HCT116 (cell line): ENCODE measurements around the gene ARRDC4. TPM values are rescaled to one million over a fixed set of nuclear protein-coding genes. Genes with fewer than 3 reads are reported as not detected.

Source experiments
- ATAC-seq: fragments of 200-7000 bp; cut with Tn5 transposase; 2 replicates; pipeline ENCODE4 v1.9.1; 2020; ENCODE audit warnings: mild to moderate bottlenecking, moderate library complexity
- BruUV-seq: library from RNA; stranded (reverse); fragments of 400-500 nt; replicated peaks from 2 replicates; lab custom pipeline; 2021; lab: Mats Ljungman, UMichigan
- CTCF ChIA-PET: fragments of 300-600 bp; sonication (Branson Sonifier 250); formaldehyde crosslinking; loops from one replicate; lab custom pipeline; 2021; ENCODE audit warnings: antibody characterized with exemption; lab: Charles Lee
- POLR2A ChIA-PET: fragments of 300-600, 350-600 bp; sonication (Branson Sonifier 250); formaldehyde crosslinking; loops from one replicate; lab custom pipeline; 2021; ENCODE audit warnings: antibody characterized with exemption; lab: Charles Lee
- RAD21 ChIA-PET, 2 experiments: fragments of 300-600 bp; sonication (Branson Sonifier 250); formaldehyde crosslinking; loops; one replicate each; lab custom pipeline; 2023; ENCODE audit warnings: low total read pairs in 2 of 2; ENCODE audit not compliant: uncharacterized antibody in 2 of 2, unreplicated experiment in 2 of 2, low non-redundant PET in 1 of 2; lab: Charles Lee
- DNase-seq: peaks from one replicate; pipeline ENCODE4 v3.0.0-alpha.2; 2010; ENCODE audit warnings: low read depth, low spot score
- H2AFZ ChIP-seq: fragments of 200-600 bp; shearing (Covaris generic), sonication (generic); 2 replicates; pipeline ENCODE4 v1.6.1; 2017; ENCODE audit warnings: low read depth, mixed run types, mixed read lengths, antibody characterized with exemption, low read length; ENCODE audit not compliant: poor library complexity, severe bottlenecking
- H3K27ac ChIP-seq: 2 replicates; pipeline ENCODE4 v1.5.1; 2012; ENCODE audit warnings: low read depth, low read length
- H3K27me3 ChIP-seq: fragments of 200-600 bp; sonication (generic); 2 replicates; pipeline ENCODE4 v1.6.1; 2016; ENCODE audit warnings: mixed run types, low read length, mixed read lengths; ENCODE audit not compliant: insufficient read depth
- H3K36me3 ChIP-seq, 2 experiments: fragments of 200-500 bp in 1 of 2; fragments of 200-600 bp in 1 of 2; sonication (Bioruptor generic) in 1 of 2; sonication (generic) in 1 of 2; 2 replicates each; pipeline versions ENCODE4 v1.5.1 to v1.6.1; 2014 to 2016; ENCODE audit warnings: low read length in 2 of 2, inconsistent platforms in 1 of 2, mixed read lengths in 1 of 2, mixed run types in 1 of 2; ENCODE audit not compliant: insufficient read depth in 2 of 2, control insufficient read depth in 1 of 2
- H3K4me1 ChIP-seq, 2 experiments: fragments of 200-600 bp in 1 of 2; sonication (generic) in 1 of 2; 2 replicates each; pipeline versions ENCODE4 v1.5.1 to v1.6.1; 2012 to 2017; ENCODE audit warnings: low read length in 2 of 2, inconsistent platforms in 1 of 2, mild to moderate bottlenecking in 1 of 2, mixed read lengths in 1 of 2, mixed run types in 1 of 2, moderate library complexity in 1 of 2; ENCODE audit not compliant: insufficient read depth in 2 of 2, control insufficient read depth in 1 of 2
- H3K4me2 ChIP-seq: fragments of 200-600 bp; sonication (generic); 2 replicates; pipeline ENCODE4 v1.6.1; 2017; ENCODE audit warnings: mixed run types, low read length, mixed read lengths
- H3K4me3 ChIP-seq, 2 experiments: fragments of 200-600 bp in 1 of 2; sonication (generic) in 1 of 2; replicated peaks in 1 of 2; 2 replicates each; pipeline ENCODE4 v1.5.1; 2011 to 2016; ENCODE audit warnings: low read length in 2 of 2, control low read depth in 1 of 2, low read depth in 1 of 2, mild to moderate bottlenecking in 1 of 2, mixed read lengths in 1 of 2, mixed run types in 1 of 2
- H3K79me2 ChIP-seq: fragments of 200-600 bp; sonication (generic); 2 replicates; pipeline ENCODE4 v1.6.1; 2017; ENCODE audit warnings: mild to moderate bottlenecking, mixed run types, low read length, moderate library complexity, mixed read lengths; ENCODE audit not compliant: insufficient read depth
- H3K9ac ChIP-seq: fragments of 200-600 bp; sonication (generic); 2 replicates; pipeline ENCODE4 v1.6.1; 2016; ENCODE audit warnings: low read length, mixed read lengths
- H3K9me2 ChIP-seq: fragments of 200-600 bp; sonication (generic), shearing (Covaris generic); 2 replicates; pipeline ENCODE4 v1.6.1; 2017; ENCODE audit warnings: mixed run types, mild to moderate bottlenecking, moderate library complexity; ENCODE audit not compliant: insufficient read depth
- H3K9me3 ChIP-seq, 2 experiments: fragments of 200-500 bp in 1 of 2; fragments of 200-600 bp in 1 of 2; sonication (Bioruptor generic) in 1 of 2; sonication (generic) in 1 of 2; 2 replicates each; pipeline ENCODE4 v1.6.1; 2014 to 2017; ENCODE audit warnings: low read length in 2 of 2, mixed read lengths in 2 of 2, inconsistent platforms in 1 of 2, low read depth in 1 of 2, mild to moderate bottlenecking in 1 of 2, mixed run types in 1 of 2, moderate library complexity in 1 of 2; ENCODE audit not compliant: control insufficient read depth in 1 of 2, insufficient read depth in 1 of 2
- H4K20me1 ChIP-seq: fragments of 200-600 bp; sonication (generic), shearing (Covaris generic); 2 replicates; pipeline ENCODE4 v1.6.1; 2017; ENCODE audit warnings: mixed run types, mild to moderate bottlenecking, moderate library complexity; ENCODE audit not compliant: insufficient read depth
- ELF1 ChIP-seq: IDR thresholded peaks from 2 replicates; pipeline ENCODE4 v1.6.1; 2012; ENCODE audit warnings: low read depth, borderline replicate concordance
- EZH2phosphoT487 ChIP-seq: fragments of 200-600 bp; IDR thresholded peaks from 2 replicates; pipeline ENCODE4 v1.6.1; 2018; ENCODE audit warnings: antibody characterized with exemption, borderline replicate concordance
- JUND ChIP-seq: IDR thresholded peaks from 2 replicates; pipeline ENCODE4 v1.6.1; 2012
- RAD21 ChIP-seq: IDR thresholded peaks from 2 replicates; pipeline ENCODE4 v1.6.1; 2012; ENCODE audit warnings: low read depth, mild to moderate bottlenecking
- REST ChIP-seq: IDR thresholded peaks from 2 replicates; pipeline ENCODE4 v1.6.1; 2012; ENCODE audit warnings: low read depth
- SP1 ChIP-seq: IDR thresholded peaks from 2 replicates; pipeline ENCODE4 v1.6.1; 2012; ENCODE audit warnings: low read depth
- TCF7L2 ChIP-seq: IDR thresholded peaks from 2 replicates; pipeline ENCODE4 v1.7.0; 2011; ENCODE audit warnings: borderline replicate concordance, inconsistent platforms; ENCODE audit not compliant: insufficient read depth, insufficient read length; ENCODE audit errors: extremely low read depth
- intact Hi-C: fragments of 100-400 bp; cut with micrococcal nuclease; formaldehyde crosslinking; loops from 2 replicates; pipeline ENCODE4 v1.10.0; 2022
- total RNA-seq: library from RNA; stranded (reverse); gene quantifications from one replicate; pipeline ENCODE4 v1.2.1, GENCODE V29; 2021; ENCODE audit not compliant: unreplicated experiment
- TF ChIP-seq, protein P1 (sequence below): IDR thresholded peaks from 2 replicates; pipeline ENCODE4 v1.6.1; 2011; ENCODE audit warnings: mild to moderate bottlenecking, low read length, moderate library complexity; ENCODE audit not compliant: insufficient replicate concordance; ENCODE audit errors: extremely low read depth

ARRDC4 gene
- total RNA-seq, 1 experiment from 2014 or later: 19.6 TPM

DNA sequence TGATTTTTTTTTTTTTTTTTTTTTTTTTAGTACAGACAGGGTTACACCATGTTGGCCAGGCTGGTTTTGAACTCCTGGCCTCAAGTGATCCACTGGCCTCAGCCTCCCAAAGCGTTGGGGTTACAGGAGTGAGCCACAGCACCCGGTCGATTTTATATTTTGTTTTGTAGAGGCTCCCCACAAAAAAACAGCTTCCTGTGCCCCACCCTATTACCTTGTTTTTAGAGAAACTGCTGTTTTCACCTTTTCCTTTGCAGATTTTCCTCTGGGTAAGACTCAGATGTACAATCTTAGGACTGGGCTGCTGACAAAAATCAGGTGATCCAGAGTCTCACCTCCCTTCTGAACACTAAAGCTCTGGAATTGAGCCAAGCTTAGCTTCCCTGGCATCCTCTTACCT lies 20.6 kb downstream of the ARRDC4 start (continued):
- TF ChIP-seq JUND (no peak), RAD21 (no peak)

GRCh38 chr15:97981758-97982157 lies 21.3 kb downstream of the ARRDC4 start:
- H2AFZ ChIP-seq: no peak overlapping the region
- no peak overlapping the region for H3K27ac ChIP-seq
- H3K9me3 ChIP-seq: no peaks in the 10 kb centered on the region
- intact Hi-C loops: no loop called here
- no peak overlapping the region for H3K4me3 ChIP-seq
- ATAC-seq: no peak
- POLR2A ChIA-PET: no interaction called here
- H3K9me2 ChIP-seq: no peaks in the 10 kb centered on the region
- CTCF ChIA-PET: no interaction called here
- no peak overlapping the region for H3K4me2 ChIP-seq
- no peaks in the 10 kb centered on the region for H4K20me1 ChIP-seq
- DNase-seq: no peak
- BruUV-seq: no TSS peak
- H3K4me1 ChIP-seq: peaks cover 0 to 5% of the 10 kb centered on the region in 2 experiments; a peak in 1 of 4 replicates
- H3K79me2 ChIP-seq: no peaks in the 10 kb centered on the region
- RAD21 ChIA-PET: no interaction called here
- TF ChIP-seq REST (no peak), ELF1 (no peak), EZH2phosphoT487 (no peak), TCF7L2 (no peak), RAD21 (no peak), SP1 (no peak)
- TF ChIP-seq, protein P1, sequence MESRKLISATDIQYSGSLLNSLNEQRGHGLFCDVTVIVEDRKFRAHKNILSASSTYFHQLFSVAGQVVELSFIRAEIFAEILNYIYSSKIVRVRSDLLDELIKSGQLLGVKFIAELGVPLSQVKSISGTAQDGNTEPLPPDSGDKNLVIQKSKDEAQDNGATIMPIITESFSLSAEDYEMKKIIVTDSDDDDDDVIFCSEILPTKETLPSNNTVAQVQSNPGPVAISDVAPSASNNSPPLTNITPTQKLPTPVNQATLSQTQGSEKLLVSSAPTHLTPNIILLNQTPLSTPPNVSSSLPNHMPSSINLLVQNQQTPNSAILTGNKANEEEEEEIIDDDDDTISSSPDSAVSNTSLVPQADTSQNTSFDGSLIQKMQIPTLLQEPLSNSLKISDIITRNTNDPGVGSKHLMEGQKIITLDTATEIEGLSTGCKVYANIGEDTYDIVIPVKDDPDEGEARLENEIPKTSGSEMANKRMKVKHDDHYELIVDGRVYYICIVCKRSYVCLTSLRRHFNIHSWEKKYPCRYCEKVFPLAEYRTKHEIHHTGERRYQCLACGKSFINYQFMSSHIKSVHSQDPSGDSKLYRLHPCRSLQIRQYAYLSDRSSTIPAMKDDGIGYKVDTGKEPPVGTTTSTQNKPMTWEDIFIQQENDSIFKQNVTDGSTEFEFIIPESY: no peak
- H3K36me3 ChIP-seq: no peaks in the 10 kb centered on the region
- H3K27me3 ChIP-seq: 0 out of 2 replicates have a peak, but pooled peaks cover 3% of the 10 kb centered on the region
- no peak overlapping the region for H3K9ac ChIP-seq
